ENCODE measurements around the gene ZNF562. TPM values are rescaled to one million over a fixed set of nuclear protein-coding genes. Genes with fewer than 3 reads are reported as not detected.

Gene ZNF562
- total and polyA plus RNA-seq, 2 of the 4 experiments (the other 2 are of a cell fraction) = 5.2 to 43.7 TPM

DNA sequence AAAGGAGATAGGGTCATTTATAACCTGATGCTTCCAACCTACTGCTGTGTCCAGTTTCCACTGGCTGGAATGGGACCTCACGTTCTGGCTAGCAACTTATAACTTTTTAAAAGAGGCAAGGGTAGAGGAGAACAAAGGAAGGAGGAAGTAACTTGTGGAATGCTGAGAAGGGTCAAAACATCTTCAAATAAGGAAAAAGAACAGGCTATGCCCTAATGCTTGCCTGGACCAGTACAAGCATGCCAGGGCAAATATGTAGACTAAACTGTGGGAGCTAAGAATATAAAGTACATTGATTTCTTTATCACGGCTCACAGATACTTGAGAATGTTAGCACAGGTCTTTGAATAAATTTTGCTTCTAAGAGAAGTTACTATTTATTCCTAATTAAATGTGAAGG is 52.4 kb downstream of the ZNF562 start:
- Histone ChIP-seq H3K4me1 (ENCODE audit: control insufficient read depth, insufficient read depth, low read length) (peaks cover 4% of the 10 kb centered on the region; the same call in 1 of the 2 replicates), H3K9me3 (ENCODE audit: control insufficient read depth, insufficient read depth, low read length) (no peaks in the 10 kb centered on the region), H2BK5ac (ENCODE audit: low read depth, low read length, poor library complexity, severe bottlenecking) (peak overlapping the region; percentile 34), H4K20me1 (ENCODE audit: insufficient read depth, low read length) (no peaks in the 10 kb centered on the region; the same call in 1 of the 2 replicates), H3K14ac (replicated peaks; ENCODE audit: low read depth, low read length) (peak overlapping the region; percentile 60; the same call in 1 of the 2 replicates), H2BK15ac (ENCODE audit: low read depth, low read length) (no peak overlapping the region), H2BK120ac (ENCODE audit: low read depth, low read length) (peak overlapping the region; percentile 22; the same call in 1 of the 2 replicates), H3K18ac (ENCODE audit: low read depth, low read length) (no peak overlapping the region), H4K8ac (ENCODE audit: low read depth in 2 of 2, low read length in 2 of 2) (peak overlapping the region; percentile 83 to 89), H2AK9ac (replicated peaks; ENCODE audit: low read depth, low read length, poor library complexity) (no peak overlapping the region), H3K56ac (ENCODE audit: extremely low read depth, insufficient read depth, low read length) (peak overlapping the region; percentile 51; the same call in 1 of the 2 replicates), H3K36me3 (ENCODE audit: control insufficient read depth, insufficient read depth, low read length) (peaks cover 17% of the 10 kb centered on the region), H3K4ac (ENCODE audit: low read depth, low read length) (peak overlapping the region; percentile 77), H3K4me3 (ENCODE audit: insufficient read depth, low read depth, low read length) (no peak overlapping the region), H3K9ac (ENCODE audit: low read depth, low read length) (peak overlapping the region; percentile 43; the same call in 1 of the 2 replicates), H3K27ac (ENCODE audit: insufficient read depth, low read length) (peak overlapping the region; percentile 77; the same call in 1 of the 2 replicates), H3K9me1 (ENCODE audit: insufficient read depth, low read length) (no peaks in the 10 kb centered on the region), H2AFZ (replicated peaks; ENCODE audit: low read length, poor library complexity) (no peak overlapping the region), H3K23ac (ENCODE audit: low read depth, low read length) (peak overlapping the region; percentile 53; the same call in 1 of the 2 replicates), H3K27me3 (ENCODE audit: control insufficient read depth, insufficient read depth, low read length) (no peaks in the 10 kb centered on the region), H3K79me1 (ENCODE audit: low read depth in 1 of 2, low read length in 2 of 2) (peaks cover 35 to 39% of the 10 kb centered on the region in 2 experiments), H4K5ac (ENCODE audit: low read depth, low read length) (peak overlapping the region; percentile 98), H2AK5ac (ENCODE audit: low read depth, low read length) (peak overlapping the region; percentile 70), H2BK20ac (ENCODE audit: low read depth, low read length) (no peak overlapping the region; the same call in 1 of the 2 replicates), H3K4me2 (ENCODE audit: low read depth, low read length) (peak overlapping the region; percentile 55), H4K91ac (ENCODE audit: insufficient read depth, low read depth, low read length) (peak overlapping the region; percentile 51; the same call in 1 of the 2 replicates)
- no peak for TF ChIP-seq MAFK (IDR thresholded peaks at IDR 0.05; ENCODE audit: low read depth, low read length)
- no peak for TF ChIP-seq MAZ (IDR thresholded peaks at IDR 0.05; ENCODE audit: borderline replicate concordance, low read depth, low read length)
- no peak for TF ChIP-seq SMC3 (IDR thresholded peaks at IDR 0.05; ENCODE audit: low read depth, low read length)
- TF ChIP-seq, protein P1, sequence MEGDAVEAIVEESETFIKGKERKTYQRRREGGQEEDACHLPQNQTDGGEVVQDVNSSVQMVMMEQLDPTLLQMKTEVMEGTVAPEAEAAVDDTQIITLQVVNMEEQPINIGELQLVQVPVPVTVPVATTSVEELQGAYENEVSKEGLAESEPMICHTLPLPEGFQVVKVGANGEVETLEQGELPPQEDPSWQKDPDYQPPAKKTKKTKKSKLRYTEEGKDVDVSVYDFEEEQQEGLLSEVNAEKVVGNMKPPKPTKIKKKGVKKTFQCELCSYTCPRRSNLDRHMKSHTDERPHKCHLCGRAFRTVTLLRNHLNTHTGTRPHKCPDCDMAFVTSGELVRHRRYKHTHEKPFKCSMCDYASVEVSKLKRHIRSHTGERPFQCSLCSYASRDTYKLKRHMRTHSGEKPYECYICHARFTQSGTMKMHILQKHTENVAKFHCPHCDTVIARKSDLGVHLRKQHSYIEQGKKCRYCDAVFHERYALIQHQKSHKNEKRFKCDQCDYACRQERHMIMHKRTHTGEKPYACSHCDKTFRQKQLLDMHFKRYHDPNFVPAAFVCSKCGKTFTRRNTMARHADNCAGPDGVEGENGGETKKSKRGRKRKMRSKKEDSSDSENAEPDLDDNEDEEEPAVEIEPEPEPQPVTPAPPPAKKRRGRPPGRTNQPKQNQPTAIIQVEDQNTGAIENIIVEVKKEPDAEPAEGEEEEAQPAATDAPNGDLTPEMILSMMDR (conservative IDR thresholded peaks at IDR 0.05; ENCODE audit: low read depth, low read length) = no peak
- no peak for TF ChIP-seq NFE2L2 (IDR thresholded peaks at IDR 0.05; ENCODE audit: low read depth, low read length)
- no peak for TF ChIP-seq CHD1 (IDR thresholded peaks at IDR 0.05; ENCODE audit: low read depth, low read length)
- TF ChIP-seq, protein P2, sequence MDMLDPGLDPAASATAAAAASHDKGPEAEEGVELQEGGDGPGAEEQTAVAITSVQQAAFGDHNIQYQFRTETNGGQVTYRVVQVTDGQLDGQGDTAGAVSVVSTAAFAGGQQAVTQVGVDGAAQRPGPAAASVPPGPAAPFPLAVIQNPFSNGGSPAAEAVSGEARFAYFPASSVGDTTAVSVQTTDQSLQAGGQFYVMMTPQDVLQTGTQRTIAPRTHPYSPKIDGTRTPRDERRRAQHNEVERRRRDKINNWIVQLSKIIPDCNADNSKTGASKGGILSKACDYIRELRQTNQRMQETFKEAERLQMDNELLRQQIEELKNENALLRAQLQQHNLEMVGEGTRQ (IDR thresholded peaks at IDR 0.05; ENCODE audit: low read depth, low read length) = no peak
- TF ChIP-seq, protein P3, sequence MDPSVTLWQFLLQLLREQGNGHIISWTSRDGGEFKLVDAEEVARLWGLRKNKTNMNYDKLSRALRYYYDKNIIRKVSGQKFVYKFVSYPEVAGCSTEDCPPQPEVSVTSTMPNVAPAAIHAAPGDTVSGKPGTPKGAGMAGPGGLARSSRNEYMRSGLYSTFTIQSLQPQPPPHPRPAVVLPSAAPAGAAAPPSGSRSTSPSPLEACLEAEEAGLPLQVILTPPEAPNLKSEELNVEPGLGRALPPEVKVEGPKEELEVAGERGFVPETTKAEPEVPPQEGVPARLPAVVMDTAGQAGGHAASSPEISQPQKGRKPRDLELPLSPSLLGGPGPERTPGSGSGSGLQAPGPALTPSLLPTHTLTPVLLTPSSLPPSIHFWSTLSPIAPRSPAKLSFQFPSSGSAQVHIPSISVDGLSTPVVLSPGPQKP (IDR thresholded peaks at IDR 0.05; ENCODE audit: borderline replicate concordance, low read depth, low read length) = no peak
- no peak for TF ChIP-seq RFX5 (IDR thresholded peaks at IDR 0.05; ENCODE audit: low read depth, low read length)
- TF ChIP-seq MXI1 (IDR thresholded peaks at IDR 0.05; ENCODE audit: borderline replicate concordance, low read depth, low read length) = no peak
- TF ChIP-seq FOS (IDR thresholded peaks at IDR 0.05; ENCODE audit: low read depth, low read length) = no peak
- ChIA-PET POLR2A (ENCODE audit: unreplicated experiment) (no interaction called here), CTCF (no interaction called here)
- intact Hi-C loops (cut with micrococcal nuclease) (loop anchor here (10.0 kb wide), 1 partner anchor 292 kb away; no protein-coding TSS in a partner anchor), in situ Hi-C loops (cut with MboI; ENCODE audit: low sequenced_read_pairs) (no loop called here), dilution Hi-C loops (cut with HindIII; ENCODE audit: low sequenced_read_pairs, unreplicated experiment) (loop anchor here (10.0 kb wide), 1 partner anchor 172 kb away; no protein-coding TSS in a partner anchor)
- DNase-seq (no peak), ATAC-seq (ENCODE audit: low read depth) (no peak)
- no CpG with 5 or more reads among the region's 2 CpGs for WGBS, 2 experiments (ENCODE audit: extremely low coverage in 2 of 2, insufficient read length in 1 of 2)
- BruUV-seq (replicated peaks) = no TSS peak
